Muscle layer of duodenum (tissue), 2 donors: ENCODE results near the gene SMPD4.
"Not testable (repeated sequence)": the region's sequence is repeated elsewhere in the genome, so short reads cannot be mapped to it uniquely, and the experiment has no call there.

Source experiments
- H3K27ac ChIP-seq: one replicate; pipeline ENCODE4 v1.7.0; 2013; ENCODE audit warnings: mild to moderate bottlenecking, low read length
- H3K27me3 ChIP-seq: one replicate; pipeline ENCODE4 v1.7.0; 2013; ENCODE audit warnings: low read depth, mild to moderate bottlenecking, control low read depth, low read length
- H3K36me3 ChIP-seq, 2 donors: one replicate each; pipeline ENCODE4 v1.7.0; 2013; ENCODE audit warnings: low read length in 2 of 2, control low read depth in 1 of 2, mild to moderate bottlenecking in 1 of 2; ENCODE audit not compliant: insufficient read depth in 2 of 2, control insufficient read depth in 1 of 2
- H3K4me1 ChIP-seq, 2 donors: one replicate each; pipeline ENCODE4 v1.7.0; 2013; ENCODE audit warnings: low read length in 2 of 2, mild to moderate bottlenecking in 2 of 2, control low read depth in 1 of 2, moderate library complexity in 1 of 2; ENCODE audit not compliant: insufficient read depth in 2 of 2, control insufficient read depth in 1 of 2
- H3K4me3 ChIP-seq, 2 donors: one replicate each; pipeline ENCODE4 v1.7.0; 2013; ENCODE audit warnings: low read length in 2 of 2, low read depth in 1 of 2, mild to moderate bottlenecking in 1 of 2
- H3K9me3 ChIP-seq, 2 donors: one replicate each; pipeline ENCODE4 v1.7.0; 2013; ENCODE audit warnings: low read length in 2 of 2, control low read depth in 1 of 2, mild to moderate bottlenecking in 1 of 2; ENCODE audit not compliant: control insufficient read depth in 1 of 2
- donor health status: healthy.

Gene SMPD4

DNA sequence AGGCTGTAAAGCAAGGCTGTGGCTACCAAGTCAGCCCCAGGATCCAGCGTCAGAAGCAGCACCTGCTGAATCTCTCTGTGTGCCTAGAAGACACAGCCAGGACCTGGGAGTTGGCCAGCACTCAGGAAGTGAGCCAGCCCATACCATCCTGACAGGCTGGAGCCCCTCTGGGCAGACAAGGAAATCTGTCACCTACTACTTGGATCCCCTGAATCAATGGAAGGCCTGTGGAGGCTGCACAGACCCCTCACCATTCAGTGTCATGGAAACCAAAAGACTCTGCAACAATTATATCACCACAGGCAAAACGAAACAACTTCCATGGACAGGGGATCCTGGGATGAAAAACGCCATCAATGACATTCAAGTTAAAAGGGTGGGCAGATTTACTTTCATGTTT is 14.8 kb downstream of the SMPD4 start:
- not testable (repeated sequence) for H3K4me1 ChIP-seq
- peaks cover 5 to 70% of the 10 kb centered on the region in 2 donors for H3K36me3 ChIP-seq

DNA sequence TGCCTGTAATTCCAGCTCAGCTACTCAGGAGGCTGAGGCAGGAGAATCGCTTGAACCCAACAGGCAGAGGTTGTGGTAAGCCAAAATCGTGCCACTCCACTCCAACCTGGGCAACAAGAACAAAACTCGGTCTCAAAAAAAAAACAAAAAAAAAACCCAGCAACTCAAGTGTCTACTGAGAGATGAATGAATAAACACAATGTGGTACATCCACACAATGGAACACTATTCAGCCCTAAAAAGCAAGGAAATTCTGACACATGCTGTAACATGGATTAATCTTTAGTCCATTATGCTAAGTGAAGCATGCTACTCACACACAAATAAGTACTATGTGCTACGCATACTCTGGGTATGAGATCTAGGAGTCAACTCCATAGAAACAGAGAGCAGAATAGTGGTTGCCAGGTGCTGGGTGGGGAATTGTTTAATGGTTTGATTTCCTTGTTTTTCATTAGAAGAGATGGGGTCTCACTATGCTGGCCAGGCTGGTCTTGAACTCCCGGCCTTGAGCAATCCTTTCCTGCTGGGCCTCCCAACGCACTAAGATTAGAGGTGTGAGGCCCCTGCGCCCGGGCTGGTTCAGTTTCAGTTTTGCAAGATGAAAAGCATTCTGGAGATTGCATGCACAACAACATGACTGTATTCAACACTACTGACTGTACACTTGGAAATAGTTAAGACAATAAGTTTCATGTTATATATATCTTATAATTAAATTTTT is 15.9 kb downstream of the SMPD4 start:
- H3K4me3 ChIP-seq, result no peak overlapping the region
- H3K36me3 ChIP-seq, result peaks cover 5 to 63% of the 10 kb centered on the region in 2 donors
- no peaks in the 10 kb centered on the region for H3K9me3 ChIP-seq
- no peaks in the 10 kb centered on the region for H3K4me1 ChIP-seq
- H3K27ac ChIP-seq, result no peak overlapping the region
- H3K27me3 ChIP-seq, result no peaks in the 10 kb centered on the region

More for the DNA sequence above, 14.8 kb downstream of the SMPD4 start:
- H3K9me3 ChIP-seq, H3K27ac ChIP-seq, H3K4me3 ChIP-seq, H3K27me3 ChIP-seq: not testable (repeated sequence)

DNA sequence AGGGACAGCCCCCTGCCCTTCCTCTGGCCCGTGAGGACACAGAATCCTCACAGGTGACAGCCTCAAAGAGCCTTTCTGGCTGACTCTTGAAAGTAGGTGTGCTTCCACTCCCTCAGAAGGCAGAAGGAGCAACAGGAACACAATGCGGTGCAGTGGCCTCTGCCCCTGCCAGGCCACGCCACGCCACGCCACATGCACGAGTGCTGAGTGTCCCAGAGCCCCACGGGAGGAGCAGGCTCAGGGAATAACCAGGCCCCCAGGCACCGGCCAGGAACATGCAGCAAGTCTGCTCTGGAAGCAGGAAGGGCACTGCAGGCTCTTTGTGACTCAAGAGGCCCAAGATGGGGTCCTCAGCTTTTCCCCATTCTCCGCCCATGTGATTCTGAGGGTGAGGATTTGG is 18.4 kb downstream of the SMPD4 start:
- no peaks in the 10 kb centered on the region for H3K4me1 ChIP-seq
- H3K27me3 ChIP-seq, result no peaks in the 10 kb centered on the region
- peaks cover 5 to 69% of the 10 kb centered on the region in 2 donors for H3K36me3 ChIP-seq
- H3K9me3 ChIP-seq, result no peaks in the 10 kb centered on the region
- no peak overlapping the region for H3K4me3 ChIP-seq
- no peak overlapping the region for H3K27ac ChIP-seq

DNA sequence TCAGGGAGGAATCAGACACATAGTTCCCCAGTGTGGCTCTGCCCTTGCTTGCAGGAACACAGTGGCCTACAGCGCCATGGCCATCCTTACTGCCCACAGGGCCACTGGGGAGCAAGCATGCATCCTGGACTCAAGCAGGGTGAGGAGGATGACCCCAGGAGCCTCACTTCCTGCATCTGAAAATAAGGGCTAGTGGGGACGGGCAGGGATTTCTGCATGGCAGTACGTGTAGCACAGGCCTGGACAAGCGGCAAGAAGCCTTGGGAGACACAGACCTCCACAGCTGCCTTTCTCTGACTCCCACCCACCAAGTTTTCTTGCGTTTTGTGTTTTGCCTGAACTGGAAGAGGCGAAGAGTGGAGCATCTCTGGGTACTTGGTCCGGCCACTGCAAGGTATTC is 18.9 kb downstream of the SMPD4 start:
- not testable (repeated sequence) for H3K27ac ChIP-seq, H3K4me3 ChIP-seq
- peaks cover 5 to 64% of the 10 kb centered on the region in 2 donors for H3K36me3 ChIP-seq

DNA sequence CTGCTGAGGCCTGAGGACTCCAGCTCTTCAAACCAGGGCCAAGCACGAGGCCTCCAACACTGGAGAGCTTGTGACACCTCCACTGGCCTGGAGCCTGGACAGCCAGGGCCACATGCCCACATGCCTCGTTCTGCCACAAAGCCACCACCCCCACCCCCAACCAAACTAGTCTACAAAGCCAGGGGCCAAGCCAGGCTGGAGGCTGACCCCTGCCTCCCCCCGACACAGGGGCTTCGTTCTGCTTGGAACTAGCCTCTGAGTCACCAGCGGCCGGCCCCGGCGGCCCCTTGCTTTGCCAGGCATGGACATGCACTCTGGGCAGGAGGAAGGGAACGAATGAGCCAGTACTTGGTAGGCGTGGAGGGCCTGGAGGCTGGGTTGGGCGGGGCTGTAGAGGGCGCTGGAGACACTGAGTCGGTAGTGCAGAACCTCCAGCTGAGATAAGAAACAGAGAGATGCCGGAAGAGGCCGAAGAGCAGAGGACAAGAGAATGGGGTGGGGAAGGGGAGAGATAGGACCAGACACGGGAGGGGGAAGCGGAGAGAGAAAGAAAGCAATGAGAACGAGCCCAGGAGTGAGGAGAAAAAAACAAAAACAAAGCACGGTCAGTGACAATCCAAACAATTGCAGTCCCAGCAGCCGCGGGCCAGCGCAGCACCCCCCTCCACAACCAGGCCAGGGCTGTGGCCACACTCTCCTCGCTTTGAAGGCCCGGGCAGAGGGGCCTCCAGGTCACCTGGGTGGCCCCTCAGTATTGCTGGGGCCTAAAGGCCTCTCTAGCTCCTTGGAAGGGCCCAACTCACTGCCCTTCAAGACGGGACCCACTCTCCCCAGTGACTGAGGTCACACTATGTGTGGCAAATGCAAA is 20.3 kb downstream of the SMPD4 start:
- not testable (repeated sequence) for H3K27ac ChIP-seq, H3K4me1 ChIP-seq, H3K27me3 ChIP-seq, H3K9me3 ChIP-seq, H3K4me3 ChIP-seq
- H3K36me3 ChIP-seq, result peaks cover 5 to 50% of the 10 kb centered on the region in 2 donors

More for the DNA sequence above, 18.9 kb downstream of the SMPD4 start:
- not testable (repeated sequence) for H3K4me1 ChIP-seq, H3K27me3 ChIP-seq, H3K9me3 ChIP-seq

DNA sequence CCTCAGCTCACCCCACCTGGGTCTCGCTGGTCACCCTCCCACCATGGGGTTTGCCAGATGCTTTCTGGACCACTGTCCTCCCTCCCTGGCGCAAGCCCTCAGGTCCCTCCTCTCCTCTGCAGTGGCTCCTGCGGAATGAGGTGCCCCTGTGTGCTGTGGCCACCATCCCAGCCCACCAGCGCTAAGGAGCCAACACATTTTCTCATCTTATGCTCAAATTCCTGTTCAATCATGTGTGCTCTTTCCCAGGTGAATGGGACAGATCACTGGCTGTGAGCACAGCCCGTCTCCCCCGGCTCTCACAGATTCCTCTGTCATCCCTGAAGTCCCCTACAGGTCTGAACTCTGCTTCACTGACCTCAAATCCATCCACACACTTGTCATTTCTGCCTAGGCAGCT is 21.3 kb downstream of the SMPD4 start:
- no peaks in the 10 kb centered on the region for H3K27me3 ChIP-seq
- no peaks in the 10 kb centered on the region for H3K9me3 ChIP-seq
- no peak overlapping the region for H3K27ac ChIP-seq
- no peak overlapping the region for H3K4me3 ChIP-seq
- H3K4me1 ChIP-seq, result no peaks in the 10 kb centered on the region
- peaks cover 0 to 47% of the 10 kb centered on the region in 2 donors for H3K36me3 ChIP-seq

DNA sequence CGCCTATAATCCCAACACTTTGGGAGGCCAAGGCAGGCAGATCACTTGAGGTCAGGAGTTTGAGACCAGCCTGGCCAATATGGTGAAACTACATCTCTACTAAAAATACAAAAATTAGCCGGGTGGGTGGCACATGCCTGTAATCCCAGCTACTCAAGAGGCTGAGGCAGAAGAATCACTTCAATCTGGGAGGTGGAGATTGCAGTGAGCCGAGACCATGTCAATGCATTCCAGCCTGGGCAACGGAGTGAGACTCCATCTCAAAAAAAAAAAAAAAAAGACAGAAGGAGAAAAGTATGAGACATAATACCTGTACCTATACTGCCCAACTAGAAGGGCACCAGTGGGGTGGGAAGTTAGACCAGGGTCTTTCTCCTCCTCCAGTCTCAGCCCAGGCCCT is 22.0 kb downstream of the SMPD4 start:
- H3K4me1 ChIP-seq, H3K27me3 ChIP-seq, H3K27ac ChIP-seq, H3K4me3 ChIP-seq, H3K9me3 ChIP-seq: not testable (repeated sequence)
- peaks cover 0 to 51% of the 10 kb centered on the region in 2 donors for H3K36me3 ChIP-seq

DNA sequence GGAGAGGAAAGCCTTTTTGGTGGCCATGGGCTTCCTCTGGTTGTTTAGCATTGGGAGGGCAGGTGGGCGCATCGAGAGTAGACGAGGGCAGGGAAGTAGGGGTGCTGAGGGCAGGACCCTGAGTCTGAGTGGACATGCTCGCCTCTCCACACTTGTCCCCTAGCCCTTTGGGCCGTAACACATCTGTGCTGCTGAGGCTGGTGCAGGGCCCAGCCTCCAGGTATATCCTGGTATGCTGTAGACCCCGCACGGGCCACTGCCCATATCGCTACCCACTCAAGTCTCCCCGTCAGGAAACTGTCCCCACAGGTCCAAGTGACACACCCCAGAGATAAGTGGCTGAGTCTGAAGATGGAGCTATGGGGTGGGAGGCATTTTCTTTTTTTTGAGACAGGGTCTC is 22.8 kb downstream of the SMPD4 start:
- H3K27ac ChIP-seq, result no peak overlapping the region
- H3K9me3 ChIP-seq, result no peaks in the 10 kb centered on the region
- H3K36me3 ChIP-seq, result peaks cover 0 to 49% of the 10 kb centered on the region in 2 donors
- no peak overlapping the region for H3K4me3 ChIP-seq
- H3K27me3 ChIP-seq, result no peaks in the 10 kb centered on the region
- H3K4me1 ChIP-seq, result no peaks in the 10 kb centered on the region

DNA sequence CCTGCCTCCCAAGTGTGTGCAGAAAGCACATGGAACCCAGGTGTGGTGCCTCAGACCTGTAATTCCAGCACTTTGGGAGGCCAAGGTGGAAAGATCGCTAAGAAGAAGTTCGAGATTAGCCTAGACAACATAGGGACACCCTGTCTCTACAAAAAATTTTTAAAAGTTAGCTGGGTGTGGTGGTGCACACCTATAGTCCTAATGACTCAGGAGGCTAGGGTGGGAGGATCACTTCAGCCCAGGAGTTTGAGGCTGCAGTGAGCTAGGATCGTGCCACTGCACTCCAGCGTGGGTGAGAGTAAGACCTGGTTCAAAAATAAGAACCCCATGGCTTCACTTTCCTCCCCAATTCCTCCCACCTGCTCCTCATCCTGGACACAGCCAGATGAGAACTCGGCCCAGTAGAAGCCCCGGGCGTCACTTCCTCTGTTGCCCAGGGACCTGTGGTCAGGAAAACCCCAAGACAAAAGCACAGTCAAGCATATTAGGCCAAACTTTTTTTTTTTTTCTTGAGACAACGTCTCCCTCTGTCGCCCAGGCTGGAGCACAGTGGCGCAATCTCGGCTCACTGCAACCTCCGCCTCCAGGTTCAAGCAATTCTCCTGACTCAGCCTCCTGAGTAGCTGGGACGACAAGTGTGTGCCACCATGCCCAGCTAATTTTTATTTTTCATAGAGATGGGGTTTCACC is 23.4 kb downstream of the SMPD4 start:
- not testable (repeated sequence) for H3K4me1 ChIP-seq, H3K4me3 ChIP-seq, H3K27me3 ChIP-seq, H3K27ac ChIP-seq, H3K9me3 ChIP-seq
- H3K36me3 ChIP-seq, result peaks cover 0 to 50% of the 10 kb centered on the region in 2 donors

DNA sequence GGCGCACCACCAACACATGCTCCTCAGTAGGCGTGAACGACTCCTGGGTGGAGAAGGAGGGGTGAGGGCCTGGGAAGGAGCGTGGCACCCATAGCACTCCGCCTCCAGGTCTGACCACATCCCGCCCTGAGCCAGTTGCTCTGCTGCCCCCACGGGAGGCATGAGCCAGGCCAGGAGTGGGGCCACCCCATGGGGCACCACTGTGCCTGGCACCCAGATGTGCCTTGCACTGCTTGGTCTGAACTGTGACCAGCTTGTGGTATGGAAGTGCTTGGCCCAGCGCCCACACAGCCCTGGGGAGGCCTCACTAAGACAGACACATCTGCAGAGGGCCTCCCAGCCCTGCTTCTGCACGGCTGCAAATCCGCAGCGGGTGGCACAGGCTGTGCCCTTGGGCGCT is 24.0 kb downstream of the SMPD4 start:
- H3K27me3 ChIP-seq, H3K27ac ChIP-seq, H3K9me3 ChIP-seq, H3K4me1 ChIP-seq, H3K4me3 ChIP-seq: not testable (repeated sequence)
- peaks cover 0 to 51% of the 10 kb centered on the region in 2 donors for H3K36me3 ChIP-seq

DNA sequence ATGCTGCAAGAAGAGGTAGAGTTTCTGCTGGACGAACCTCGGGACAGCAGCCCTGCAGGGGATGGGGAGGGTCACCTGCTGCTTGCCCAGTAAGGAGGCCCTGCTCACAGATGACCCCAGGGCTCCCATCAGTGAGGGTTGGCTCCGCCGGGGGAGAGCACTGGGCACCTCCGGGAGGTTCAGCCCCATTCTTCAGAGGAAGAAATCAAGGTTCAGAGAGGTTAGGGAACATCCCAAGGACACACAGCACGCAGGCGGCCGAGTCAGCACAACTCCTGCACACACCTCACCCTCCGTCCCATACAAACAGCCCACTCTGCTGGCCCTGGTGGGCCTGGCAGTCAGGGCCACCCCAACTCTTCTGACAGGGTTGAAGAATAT is 24.8 kb downstream of the SMPD4 start:
- Histone ChIP-seq H3K27ac (no peak overlapping the region), H3K4me3 (no peak overlapping the region), H3K36me3 (peaks cover 0 to 56% of the 10 kb centered on the region in 2 donors), H3K4me1 (no peaks in the 10 kb centered on the region), H3K9me3 (no peaks in the 10 kb centered on the region), H3K27me3 (no peaks in the 10 kb centered on the region)
